GM12892 (cell line): ENCODE measurements around the gene B3GAT3.
A peak's percentile ranks its signal among the peaks of the same experiment; 100 is the strongest.
"Not testable (repeated sequence)": the region's sequence is repeated elsewhere in the genome, so short reads cannot be mapped to it uniquely, and the experiment has no call there.

Experiments used
- DNase-seq: peaks from one replicate; pipeline ENCODE4 v3.0.0; 2011; ENCODE audit not compliant: insufficient read length
- FAIRE-seq: peaks from 2 replicates; lab custom pipeline; 2011; peaks lifted over from hg19 to GRCh38; lab: Jason Lieb, UNC
- POLR2A ChIP-seq: IDR thresholded peaks from 2 replicates; pipeline ENCODE4 v1.6.1; 2011; ENCODE audit warnings: low read depth, low read length, control low read depth
- POLR2AphosphoS5 ChIP-seq: IDR thresholded peaks from 2 replicates; pipeline ENCODE4 v1.6.1; 2011; ENCODE audit warnings: low read depth, low read length, control low read depth
- TAF1 ChIP-seq: IDR thresholded peaks from 2 replicates; pipeline ENCODE4 v1.6.1; 2011; ENCODE audit warnings: low read depth, mild to moderate bottlenecking, control low read depth, low read length, borderline replicate concordance

Gene B3GAT3

GRCh38 chr11:62588966-62589637 lies 32.7 kb downstream of the B3GAT3 start:
- DNase-seq (no peak), FAIRE-seq (no peak)
- TF ChIP-seq TAF1 (no peak), POLR2AphosphoS5 (no peak), POLR2A (no peak)

GRCh38 chr11:62585356-62585755 lies 36.4 kb downstream of the B3GAT3 start:
- not testable (repeated sequence) for DNase-seq, FAIRE-seq

- FAIRE-seq, DNase-seq: not testable (repeated sequence)
These were observed 40.1 kb downstream of the B3GAT3 start for GRCh38 chr11:62581735-62582134.

- no peak for TF ChIP-seq TAF1
- no peak for TF ChIP-seq POLR2A
- no peak for TF ChIP-seq POLR2AphosphoS5
- DNase-seq, result no peak
- FAIRE-seq, result no peak
These were observed 40.6 kb downstream of the B3GAT3 start for GRCh38 chr11:62580959-62581715.

- TF ChIP-seq POLR2A (no peak), TAF1 (no peak), POLR2AphosphoS5 (no peak)
- FAIRE-seq (no peak), DNase-seq (no peak)
These were observed 42.5 kb downstream of the B3GAT3 start for GRCh38 chr11:62579252-62579651.

- DNase-seq (no peak), FAIRE-seq (no peak)
- TF ChIP-seq POLR2A (no peak), POLR2AphosphoS5 (no peak), TAF1 (no peak)
These were observed 43.2 kb downstream of the B3GAT3 start for GRCh38 chr11:62578541-62578940.

GRCh38 chr11:62577046-62577714 lies 44.6 kb downstream of the B3GAT3 start:
- TF ChIP-seq TAF1, result no peak
- no peak for TF ChIP-seq POLR2A
- TF ChIP-seq POLR2AphosphoS5, result no peak
- DNase-seq, result no peak
- FAIRE-seq, result no peak

GRCh38 chr11:62575837-62576236 lies 45.9 kb downstream of the B3GAT3 start:
- TF ChIP-seq POLR2AphosphoS5 (no peak), TAF1 (no peak), POLR2A (no peak)
- DNase-seq (no peak), FAIRE-seq (no peak)

GRCh38 chr11:62575156-62575555 lies 46.6 kb downstream of the B3GAT3 start:
- no peak for FAIRE-seq
- no peak for TF ChIP-seq TAF1
- TF ChIP-seq POLR2AphosphoS5, result no peak
- TF ChIP-seq POLR2A, result no peak
- DNase-seq, result no peak

GRCh38 chr11:62574363-62575071 lies 47.3 kb downstream of the B3GAT3 start:
- DNase-seq (no peak), FAIRE-seq (peak; percentile 65)
- TF ChIP-seq POLR2A (peak; percentile 37; the same call in 1 of the 2 replicates), POLR2AphosphoS5 (0 out of 2 replicates have a peak, but pooled peaks have one; percentile 37), TAF1 (no peak)
